ENCODE measurements around the gene STK33.

STK33 gene

GRCh38 chr11:8598506-8598905 lies 4.5 kb upstream of the STK33 start:
- H3K79me2 ChIP-seq (ENCODE audit: insufficient read depth, low read length): no peaks in the 10 kb centered on the region
- no peak overlapping the region for H2AFZ ChIP-seq (ENCODE audit: low read depth, low read length)
- H3K36me3 ChIP-seq (ENCODE audit: insufficient read depth, low read length): no peaks in the 10 kb centered on the region
- DNase-seq (no peak), ATAC-seq (ENCODE audit: insufficient read depth, low read depth) (no peak)
- H4K20me1 ChIP-seq (ENCODE audit: insufficient read depth, low read length): no peaks in the 10 kb centered on the region
- no peaks in the 10 kb centered on the region for H3K4me1 ChIP-seq (ENCODE audit: insufficient read depth, low read length)
- no peak overlapping the region for H3K27ac ChIP-seq (ENCODE audit: low read length)
- no peaks in the 10 kb centered on the region for H3K9me3 ChIP-seq (ENCODE audit: insufficient read depth, low read length, severe bottlenecking)
- TF ChIP-seq EZH2 (IDR thresholded peaks at IDR 0.05; ENCODE audit: borderline replicate concordance, low read depth, low read length, severe bottlenecking) (no peak), CTCF (IDR thresholded peaks at IDR 0.05; ENCODE audit: borderline replicate concordance, extremely low read depth, low read length, poor library complexity, severe bottlenecking) (no peak)
- H3K4me2 ChIP-seq (ENCODE audit: insufficient read depth, low read length): no peak overlapping the region
- no peak overlapping the region for H3K4me3 ChIP-seq (ENCODE audit: low read depth in 1 of 2, low read length in 2 of 2)
- H3K9ac ChIP-seq (ENCODE audit: low read depth, low read length): no peak overlapping the region
- H3K27me3 ChIP-seq (ENCODE audit: insufficient read depth, low read length, poor library complexity): peaks cover 24% of the 10 kb centered on the region

GRCh38 chr11:8597182-8597581 lies 3.2 kb upstream of the STK33 start:
- no peaks in the 10 kb centered on the region for H3K9me3 ChIP-seq (ENCODE audit: insufficient read depth, low read length, severe bottlenecking)
- DNase-seq (no peak), ATAC-seq (ENCODE audit: insufficient read depth, low read depth) (no peak)
- peaks cover 24% of the 10 kb centered on the region for H3K27me3 ChIP-seq (ENCODE audit: insufficient read depth, low read length, poor library complexity)
- H3K4me1 ChIP-seq (ENCODE audit: insufficient read depth, low read length): no peaks in the 10 kb centered on the region
- H3K4me2 ChIP-seq (ENCODE audit: insufficient read depth, low read length): no peak overlapping the region
- no peak overlapping the region for H3K4me3 ChIP-seq (ENCODE audit: low read depth in 1 of 2, low read length in 2 of 2)
- H3K36me3 ChIP-seq (ENCODE audit: insufficient read depth, low read length): no peaks in the 10 kb centered on the region
- TF ChIP-seq EZH2 (IDR thresholded peaks at IDR 0.05; ENCODE audit: borderline replicate concordance, low read depth, low read length, severe bottlenecking) (no peak), CTCF (IDR thresholded peaks at IDR 0.05; ENCODE audit: borderline replicate concordance, extremely low read depth, low read length, poor library complexity, severe bottlenecking) (no peak)
- H3K9ac ChIP-seq (ENCODE audit: low read depth, low read length): no peak overlapping the region
- no peaks in the 10 kb centered on the region for H4K20me1 ChIP-seq (ENCODE audit: insufficient read depth, low read length)
- H3K79me2 ChIP-seq (ENCODE audit: insufficient read depth, low read length): no peaks in the 10 kb centered on the region
- H2AFZ ChIP-seq (ENCODE audit: low read depth, low read length): no peak overlapping the region
- H3K27ac ChIP-seq (ENCODE audit: low read length): no peak overlapping the region

- Histone ChIP-seq H3K79me2 (ENCODE audit: insufficient read depth, low read length) (no peaks in the 10 kb centered on the region), H3K4me1 (ENCODE audit: insufficient read depth, low read length) (no peaks in the 10 kb centered on the region), H3K36me3 (ENCODE audit: insufficient read depth, low read length) (no peaks in the 10 kb centered on the region), H2AFZ (ENCODE audit: low read depth, low read length) (no peak overlapping the region), H3K9me3 (ENCODE audit: insufficient read depth, low read length, severe bottlenecking) (no peaks in the 10 kb centered on the region), H3K27ac (ENCODE audit: low read length) (no peak overlapping the region), H3K4me3 (ENCODE audit: low read depth in 1 of 2, low read length in 2 of 2) (no peak overlapping the region), H3K27me3 (ENCODE audit: insufficient read depth, low read length, poor library complexity) (peaks cover 24% of the 10 kb centered on the region), H3K9ac (ENCODE audit: low read depth, low read length) (no peak overlapping the region), H4K20me1 (ENCODE audit: insufficient read depth, low read length) (no peaks in the 10 kb centered on the region), H3K4me2 (ENCODE audit: insufficient read depth, low read length) (no peak overlapping the region)
- ATAC-seq (ENCODE audit: insufficient read depth, low read depth) (no peak), DNase-seq (no peak)
- TF ChIP-seq EZH2 (IDR thresholded peaks at IDR 0.05; ENCODE audit: borderline replicate concordance, low read depth, low read length, severe bottlenecking) (no peak), CTCF (IDR thresholded peaks at IDR 0.05; ENCODE audit: borderline replicate concordance, extremely low read depth, low read length, poor library complexity, severe bottlenecking) (no peak)
Observed at GRCh38 chr11:8596504-8597046, 2.5 kb upstream of the STK33 start.

GRCh38 chr11:8593455-8593854 lies 573 bp downstream of the STK33 start:
- TF ChIP-seq EZH2 (IDR thresholded peaks at IDR 0.05; ENCODE audit: borderline replicate concordance, low read depth, low read length, severe bottlenecking) (no peak), CTCF (IDR thresholded peaks at IDR 0.05; ENCODE audit: borderline replicate concordance, extremely low read depth, low read length, poor library complexity, severe bottlenecking) (no peak)
- no peak overlapping the region for H3K4me3 ChIP-seq (ENCODE audit: low read depth in 1 of 2, low read length in 2 of 2)
- no peaks in the 10 kb centered on the region for H3K9me3 ChIP-seq (ENCODE audit: insufficient read depth, low read length, severe bottlenecking)
- H3K4me1 ChIP-seq (ENCODE audit: insufficient read depth, low read length): no peaks in the 10 kb centered on the region
- no peak overlapping the region for H3K9ac ChIP-seq (ENCODE audit: low read depth, low read length)
- H3K36me3 ChIP-seq (ENCODE audit: insufficient read depth, low read length): no peaks in the 10 kb centered on the region
- H3K79me2 ChIP-seq (ENCODE audit: insufficient read depth, low read length): no peaks in the 10 kb centered on the region
- no peak overlapping the region for H2AFZ ChIP-seq (ENCODE audit: low read depth, low read length)
- peaks cover 24% of the 10 kb centered on the region for H3K27me3 ChIP-seq (ENCODE audit: insufficient read depth, low read length, poor library complexity)
- no peak overlapping the region for H3K4me2 ChIP-seq (ENCODE audit: insufficient read depth, low read length)
- ATAC-seq (ENCODE audit: insufficient read depth, low read depth): no peak
- no peaks in the 10 kb centered on the region for H4K20me1 ChIP-seq (ENCODE audit: insufficient read depth, low read length)
- no peak overlapping the region for H3K27ac ChIP-seq (ENCODE audit: low read length)
- no peak for DNase-seq
